ENCODE results near the gene YPEL1. TPM values are rescaled to one million over a fixed set of nuclear protein-coding genes. Genes with fewer than 3 reads are reported as not detected.

YPEL1 gene
- total RNA-seq, 1 experiment from 2014 or later = 3.1 TPM

DNA sequence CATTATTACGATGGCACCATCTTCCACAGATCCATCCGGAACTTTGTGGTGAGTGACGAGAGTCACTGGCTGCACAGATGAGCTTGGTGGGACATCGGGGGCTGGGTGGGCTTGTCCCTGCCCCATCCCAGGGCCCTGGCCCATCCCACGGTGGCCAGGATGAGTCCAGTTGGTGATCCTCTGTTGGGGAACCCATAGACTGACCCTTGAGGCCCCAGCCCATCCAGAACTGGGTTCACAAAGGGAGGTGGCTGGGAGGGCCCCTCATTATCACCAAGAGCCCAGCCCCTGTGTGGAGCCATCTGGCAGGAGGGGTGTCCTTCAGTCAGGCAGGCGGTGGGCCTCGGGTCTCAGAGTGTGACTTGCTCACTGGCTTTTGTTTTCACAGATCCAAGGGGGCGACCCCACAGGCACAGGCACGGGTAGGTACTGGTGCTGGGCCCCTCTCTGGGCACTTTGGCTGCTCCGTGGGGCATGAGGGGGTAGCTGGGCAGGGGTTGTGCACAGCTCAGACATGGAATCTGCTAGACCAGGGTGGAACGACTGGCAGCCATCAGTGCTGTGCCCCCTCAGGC lies 47.8 kb downstream of the YPEL1 start:
- no peaks in the 10 kb centered on the region for H3K9me3 ChIP-seq (ENCODE audit: control insufficient read depth in 1 of 2, insufficient read depth in 1 of 2, low read depth in 1 of 2, low read length in 2 of 2)
- POLR2A ChIA-PET = no interaction called here
- no peak overlapping the region for H3K9ac ChIP-seq (ENCODE audit: low read length)
- CTCF ChIA-PET = no interaction called here
- no peak overlapping the region for H3K4me2 ChIP-seq (ENCODE audit: low read length)
- H3K27me3 ChIP-seq (ENCODE audit: insufficient read depth, low read length) = no peaks in the 10 kb centered on the region
- peaks cover 3 to 7% of the 10 kb centered on the region in 2 experiments; a peak in 3 of 4 replicates for H3K36me3 ChIP-seq (ENCODE audit: control insufficient read depth in 1 of 2, insufficient read depth in 2 of 2, low read length in 2 of 2)
- no TSS peak for BruUV-seq (replicated peaks)
- RAD21 ChIA-PET (ENCODE audit: low non-redundant PET in 1 of 2, low total read pairs in 2 of 2, uncharacterized antibody in 2 of 2, unreplicated experiment in 2 of 2) = no interaction called here
- no peak for DNase-seq (ENCODE audit: low read depth, low spot score)
- H4K20me1 ChIP-seq (ENCODE audit: insufficient read depth) = no peaks in the 10 kb centered on the region
- TF ChIP-seq, protein P1, sequence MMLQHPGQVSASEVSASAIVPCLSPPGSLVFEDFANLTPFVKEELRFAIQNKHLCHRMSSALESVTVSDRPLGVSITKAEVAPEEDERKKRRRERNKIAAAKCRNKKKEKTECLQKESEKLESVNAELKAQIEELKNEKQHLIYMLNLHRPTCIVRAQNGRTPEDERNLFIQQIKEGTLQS (IDR thresholded peaks at IDR 0.05) = no peak
- no peak for TF ChIP-seq SRF (IDR thresholded peaks at IDR 0.05; ENCODE audit: low read depth)
- TF ChIP-seq CEBPB (IDR thresholded peaks at IDR 0.05; ENCODE audit: low read depth) = no peak
- TF ChIP-seq ZNF274 (IDR thresholded peaks at IDR 0.05; ENCODE audit: low read depth, low read length) = no peak
- no peak for TF ChIP-seq CBX3 (IDR thresholded peaks at IDR 0.05; ENCODE audit: low read depth)
- TF ChIP-seq FOSL1 (IDR thresholded peaks at IDR 0.05; ENCODE audit: low read depth) = no peak
- no peak for TF ChIP-seq ZFX (IDR thresholded peaks at IDR 0.05)
- TF ChIP-seq TCF7L2 (IDR thresholded peaks at IDR 0.05; ENCODE audit: borderline replicate concordance, extremely low read depth, insufficient read depth, insufficient read length) = no peak
- no peak for TF ChIP-seq JUND (IDR thresholded peaks at IDR 0.05)
- no peak for TF ChIP-seq MAX (IDR thresholded peaks at IDR 0.05)
- TF ChIP-seq ELF1 (IDR thresholded peaks at IDR 0.05; ENCODE audit: borderline replicate concordance, low read depth) = no peak
- TF ChIP-seq EZH2 (IDR thresholded peaks at IDR 0.05) = no peak
- no peak for TF ChIP-seq SP1 (IDR thresholded peaks at IDR 0.05; ENCODE audit: low read depth)
- TF ChIP-seq, protein P2, sequence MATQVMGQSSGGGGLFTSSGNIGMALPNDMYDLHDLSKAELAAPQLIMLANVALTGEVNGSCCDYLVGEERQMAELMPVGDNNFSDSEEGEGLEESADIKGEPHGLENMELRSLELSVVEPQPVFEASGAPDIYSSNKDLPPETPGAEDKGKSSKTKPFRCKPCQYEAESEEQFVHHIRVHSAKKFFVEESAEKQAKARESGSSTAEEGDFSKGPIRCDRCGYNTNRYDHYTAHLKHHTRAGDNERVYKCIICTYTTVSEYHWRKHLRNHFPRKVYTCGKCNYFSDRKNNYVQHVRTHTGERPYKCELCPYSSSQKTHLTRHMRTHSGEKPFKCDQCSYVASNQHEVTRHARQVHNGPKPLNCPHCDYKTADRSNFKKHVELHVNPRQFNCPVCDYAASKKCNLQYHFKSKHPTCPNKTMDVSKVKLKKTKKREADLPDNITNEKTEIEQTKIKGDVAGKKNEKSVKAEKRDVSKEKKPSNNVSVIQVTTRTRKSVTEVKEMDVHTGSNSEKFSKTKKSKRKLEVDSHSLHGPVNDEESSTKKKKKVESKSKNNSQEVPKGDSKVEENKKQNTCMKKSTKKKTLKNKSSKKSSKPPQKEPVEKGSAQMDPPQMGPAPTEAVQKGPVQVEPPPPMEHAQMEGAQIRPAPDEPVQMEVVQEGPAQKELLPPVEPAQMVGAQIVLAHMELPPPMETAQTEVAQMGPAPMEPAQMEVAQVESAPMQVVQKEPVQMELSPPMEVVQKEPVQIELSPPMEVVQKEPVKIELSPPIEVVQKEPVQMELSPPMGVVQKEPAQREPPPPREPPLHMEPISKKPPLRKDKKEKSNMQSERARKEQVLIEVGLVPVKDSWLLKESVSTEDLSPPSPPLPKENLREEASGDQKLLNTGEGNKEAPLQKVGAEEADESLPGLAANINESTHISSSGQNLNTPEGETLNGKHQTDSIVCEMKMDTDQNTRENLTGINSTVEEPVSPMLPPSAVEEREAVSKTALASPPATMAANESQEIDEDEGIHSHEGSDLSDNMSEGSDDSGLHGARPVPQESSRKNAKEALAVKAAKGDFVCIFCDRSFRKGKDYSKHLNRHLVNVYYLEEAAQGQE (IDR thresholded peaks at IDR 0.05; ENCODE audit: low read depth) = no peak
- TF ChIP-seq CTCF (IDR thresholded peaks at IDR 0.05 in 2 of 3, conservative IDR thresholded peaks at IDR 0.05 in 1 of 3; ENCODE audit: borderline replicate concordance in 1 of 3, insufficient read depth in 1 of 3, low read depth in 2 of 3, low read length in 2 of 3) = no peak
- no peak for TF ChIP-seq SIN3A (IDR thresholded peaks at IDR 0.05; ENCODE audit: low read depth)
- no peak for TF ChIP-seq POLR2A (IDR thresholded peaks at IDR 0.05; ENCODE audit: borderline replicate concordance, extremely low read depth, insufficient read depth, insufficient read length)
- TF ChIP-seq, protein P3, sequence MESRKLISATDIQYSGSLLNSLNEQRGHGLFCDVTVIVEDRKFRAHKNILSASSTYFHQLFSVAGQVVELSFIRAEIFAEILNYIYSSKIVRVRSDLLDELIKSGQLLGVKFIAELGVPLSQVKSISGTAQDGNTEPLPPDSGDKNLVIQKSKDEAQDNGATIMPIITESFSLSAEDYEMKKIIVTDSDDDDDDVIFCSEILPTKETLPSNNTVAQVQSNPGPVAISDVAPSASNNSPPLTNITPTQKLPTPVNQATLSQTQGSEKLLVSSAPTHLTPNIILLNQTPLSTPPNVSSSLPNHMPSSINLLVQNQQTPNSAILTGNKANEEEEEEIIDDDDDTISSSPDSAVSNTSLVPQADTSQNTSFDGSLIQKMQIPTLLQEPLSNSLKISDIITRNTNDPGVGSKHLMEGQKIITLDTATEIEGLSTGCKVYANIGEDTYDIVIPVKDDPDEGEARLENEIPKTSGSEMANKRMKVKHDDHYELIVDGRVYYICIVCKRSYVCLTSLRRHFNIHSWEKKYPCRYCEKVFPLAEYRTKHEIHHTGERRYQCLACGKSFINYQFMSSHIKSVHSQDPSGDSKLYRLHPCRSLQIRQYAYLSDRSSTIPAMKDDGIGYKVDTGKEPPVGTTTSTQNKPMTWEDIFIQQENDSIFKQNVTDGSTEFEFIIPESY (IDR thresholded peaks at IDR 0.05; ENCODE audit: extremely low read depth, insufficient replicate concordance, low read length) = no peak
- no peak for TF ChIP-seq EGR1 (IDR thresholded peaks at IDR 0.05; ENCODE audit: low read depth)
- TF ChIP-seq POLR2AphosphoS5 (IDR thresholded peaks at IDR 0.05; ENCODE audit: low read depth, low read length) = no peak
- ATAC-seq = no peak
- no peak overlapping the region for H2AFZ ChIP-seq (ENCODE audit: low read depth, low read length, poor library complexity, severe bottlenecking)
- no peak overlapping the region for H3K27ac ChIP-seq (ENCODE audit: low read depth, low read length)
- H3K9me2 ChIP-seq (ENCODE audit: insufficient read depth) = no peaks in the 10 kb centered on the region
- intact Hi-C loops (cut with micrococcal nuclease) = no loop called here
- no peaks in the 10 kb centered on the region for H3K79me2 ChIP-seq (ENCODE audit: insufficient read depth, low read length)
- H3K4me3 ChIP-seq (replicated peaks in 1 of 2; ENCODE audit: low read depth in 1 of 2, low read length in 2 of 2) = no peak overlapping the region
- H3K4me1 ChIP-seq (ENCODE audit: control insufficient read depth in 1 of 2, insufficient read depth in 2 of 2, low read length in 2 of 2) = no peaks in the 10 kb centered on the region
